Measurements from ENCODE around the gene MAST4. TPM values are rescaled to one million over a fixed set of nuclear protein-coding genes. Genes with fewer than 3 reads are reported as not detected.

MAST4 gene
- total and polyA plus RNA-seq, 2 of the 4 experiments (the other 2 are of a cell fraction): 4.8 to 6.8 TPM

GRCh38 chr5:66802941-66803340 lies 206.7 kb downstream of the MAST4 start:
- POLR2A ChIA-PET (ENCODE audit: unreplicated experiment): no interaction called here
- H3K14ac ChIP-seq (replicated peaks; ENCODE audit: low read depth, low read length): no peak overlapping the region
- no peak overlapping the region for H4K91ac ChIP-seq (ENCODE audit: insufficient read depth, low read depth, low read length)
- H3K4me1 ChIP-seq (ENCODE audit: control insufficient read depth, insufficient read depth, low read length): no peaks in the 10 kb centered on the region
- H3K4me2 ChIP-seq (ENCODE audit: low read depth, low read length): no peak overlapping the region
- no peak for DNase-seq
- no peaks in the 10 kb centered on the region for H4K20me1 ChIP-seq (ENCODE audit: insufficient read depth, low read length)
- H3K56ac ChIP-seq (ENCODE audit: extremely low read depth, insufficient read depth, low read length): no peak overlapping the region
- H3K9me1 ChIP-seq (ENCODE audit: insufficient read depth, low read length): no peaks in the 10 kb centered on the region
- no peaks in the 10 kb centered on the region for H3K36me3 ChIP-seq (ENCODE audit: control insufficient read depth, insufficient read depth, low read length)
- in situ Hi-C loops (cut with MboI; ENCODE audit: low sequenced_read_pairs): loop anchor here (25.0 kb wide), 1 partner anchor 1459 kb away; no protein-coding TSS in a partner anchor
- TF ChIP-seq RFX5 (IDR thresholded peaks at IDR 0.05; ENCODE audit: low read depth, low read length) (no peak), RCOR1 (IDR thresholded peaks at IDR 0.05; ENCODE audit: insufficient replicate concordance, low read length) (no peak), BHLHE40 (IDR thresholded peaks at IDR 0.05; ENCODE audit: low read depth, low read length) (no peak), MXI1 (IDR thresholded peaks at IDR 0.05; ENCODE audit: borderline replicate concordance, low read depth, low read length) (no peak), USF2 (IDR thresholded peaks at IDR 0.05; ENCODE audit: low read depth, low read length) (no peak)
- ATAC-seq (ENCODE audit: low read depth): no peak
- intact Hi-C loops (cut with micrococcal nuclease): loop anchor here (10.0 kb wide), 1 partner anchor 1452 kb away; no protein-coding TSS in a partner anchor
- no peak overlapping the region for H4K8ac ChIP-seq (ENCODE audit: low read depth in 2 of 2, low read length in 2 of 2)
- H2BK20ac ChIP-seq (ENCODE audit: low read depth, low read length): no peak overlapping the region
- no TSS peak for BruUV-seq (replicated peaks)
- CTCF ChIA-PET: no interaction called here
- no peak overlapping the region for H2BK15ac ChIP-seq (ENCODE audit: low read depth, low read length)
- H3K9me3 ChIP-seq (ENCODE audit: control insufficient read depth, insufficient read depth, low read length): no peaks in the 10 kb centered on the region
- H3K4ac ChIP-seq (ENCODE audit: low read depth, low read length): no peak overlapping the region
- H2BK120ac ChIP-seq (ENCODE audit: low read depth, low read length): no peak overlapping the region
- H3K23ac ChIP-seq (ENCODE audit: low read depth, low read length): no peak overlapping the region
- no peaks in the 10 kb centered on the region for H3K79me1 ChIP-seq (ENCODE audit: low read depth in 1 of 2, low read length in 2 of 2)
- no peak overlapping the region for H3K18ac ChIP-seq (ENCODE audit: low read depth, low read length)
- H2AK5ac ChIP-seq (ENCODE audit: low read depth, low read length): no peak overlapping the region
- H2AK9ac ChIP-seq (replicated peaks; ENCODE audit: low read depth, low read length, poor library complexity): no peak overlapping the region
- H2BK5ac ChIP-seq (ENCODE audit: low read depth, low read length, poor library complexity, severe bottlenecking): no peak overlapping the region
- WGBS, 2 experiments (ENCODE audit: extremely low coverage in 2 of 2, insufficient read length in 1 of 2): no CpG with 5 or more reads among the region's 3 CpGs
- H3K27ac ChIP-seq (ENCODE audit: insufficient read depth, low read length): no peak overlapping the region
- H3K4me3 ChIP-seq (ENCODE audit: insufficient read depth, low read depth, low read length): no peak overlapping the region
- H3K27me3 ChIP-seq (ENCODE audit: control insufficient read depth, insufficient read depth, low read length): peaks cover 5% of the 10 kb centered on the region
- H2AFZ ChIP-seq (replicated peaks; ENCODE audit: low read length, poor library complexity): no peak overlapping the region
- no peak overlapping the region for H3K9ac ChIP-seq (ENCODE audit: low read depth, low read length)
- no peak overlapping the region for H4K5ac ChIP-seq (ENCODE audit: low read depth, low read length)
- dilution Hi-C loops (cut with HindIII; ENCODE audit: low sequenced_read_pairs, unreplicated experiment): no loop called here

Data from IMR-90 (cell line).